Stimulated activated CD8-positive, alpha-beta memory T cell treated with anti-CD3 and anti-CD28 coated beads, Interleukin-15, amount 100 ng/mL, for 4 hours (primary cell): ENCODE data around the gene ATG101.

Experiments used
- DNase-seq, 2 donors: peaks; one replicate each; pipeline ENCODE4 v3.0.0-alpha.2; 2020; ENCODE audit warnings: low read depth in 2 of 2

The ATG101 gene

GRCh38 chr12:52079576-52080402, 10.0 kb downstream of the ATG101 start, which contains the start of gene SMIM41:
Gene SMIM41 (plus strand): TSS chr12:52079704. CDS start chr12:52079780, 76 bp downstream.
- DNase-seq, result no peak

DNA sequence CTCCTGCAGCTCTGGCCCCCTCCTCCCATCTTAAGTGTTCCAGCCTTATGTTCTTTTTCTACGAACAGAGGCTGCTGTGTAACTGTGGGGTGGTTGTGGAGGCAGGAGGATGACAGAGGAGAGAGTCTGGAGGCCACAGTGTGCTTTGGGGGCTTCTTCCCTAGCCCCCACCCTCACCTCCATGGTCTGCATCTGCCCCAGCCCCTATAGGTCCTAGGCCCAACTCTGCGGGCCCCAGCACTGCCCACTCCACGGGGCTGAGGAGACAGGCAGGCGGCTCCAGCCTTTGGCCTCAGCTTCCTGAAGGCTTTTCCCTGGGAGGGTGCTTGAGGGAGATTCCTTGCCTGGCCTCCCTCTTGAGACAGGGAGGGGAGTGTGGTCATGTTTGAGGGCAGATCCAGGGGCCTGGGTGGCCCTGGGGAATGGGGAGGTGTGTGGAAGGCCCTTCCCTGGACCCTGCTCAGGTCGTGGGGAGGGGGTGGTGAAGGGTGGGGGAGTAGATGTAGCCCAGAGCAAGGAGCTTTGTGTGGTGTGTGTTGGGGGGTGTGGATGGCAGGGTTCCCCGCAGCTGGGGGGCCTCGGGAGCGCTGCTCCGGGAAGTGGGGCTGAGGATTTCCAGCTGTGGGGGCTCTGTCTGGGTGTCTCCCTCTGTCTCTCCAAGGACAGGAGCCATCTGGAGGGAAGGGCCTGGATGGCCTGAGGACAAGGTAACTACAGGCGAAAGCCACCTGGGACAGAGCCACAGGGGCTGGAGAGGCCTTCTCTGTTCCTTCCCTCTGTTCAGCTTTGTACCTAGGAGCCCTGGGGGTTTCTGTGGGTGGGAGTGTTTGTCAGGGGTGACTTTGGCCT, 10.8 kb downstream of the ATG101 start:
- no peak for DNase-seq

DNA sequence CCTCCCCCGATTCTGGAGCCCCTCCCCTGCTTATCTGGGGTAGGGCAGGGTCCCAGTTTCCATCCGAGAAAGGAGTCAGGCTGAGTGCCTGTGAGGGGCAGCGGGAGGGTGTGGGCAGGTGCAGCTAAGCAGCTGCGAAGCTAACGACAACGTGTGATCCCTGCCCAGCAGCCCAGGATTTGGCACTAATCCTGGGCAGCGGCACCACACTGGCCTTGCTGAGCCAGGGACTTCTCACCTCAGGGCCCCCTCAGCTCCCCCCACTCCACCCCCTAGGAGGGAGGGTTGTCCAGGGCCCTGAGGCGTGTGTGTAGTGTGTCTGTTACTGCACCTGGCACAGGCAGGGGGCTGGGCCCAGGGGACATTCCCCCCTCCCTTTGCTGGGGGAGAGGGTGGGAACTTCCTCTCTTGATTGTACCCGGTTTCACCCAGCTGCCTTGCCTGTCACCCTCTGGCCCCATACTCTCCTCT, 11.5 kb downstream of the ATG101 start:
- no peak for DNase-seq

GRCh38 chr12:52082026-52082668, 12.4 kb downstream of the ATG101 start:
- no peak for DNase-seq

GRCh38 chr12:52082669-52082987, 12.8 kb downstream of the ATG101 start:
- DNase-seq, result no peak

DNA sequence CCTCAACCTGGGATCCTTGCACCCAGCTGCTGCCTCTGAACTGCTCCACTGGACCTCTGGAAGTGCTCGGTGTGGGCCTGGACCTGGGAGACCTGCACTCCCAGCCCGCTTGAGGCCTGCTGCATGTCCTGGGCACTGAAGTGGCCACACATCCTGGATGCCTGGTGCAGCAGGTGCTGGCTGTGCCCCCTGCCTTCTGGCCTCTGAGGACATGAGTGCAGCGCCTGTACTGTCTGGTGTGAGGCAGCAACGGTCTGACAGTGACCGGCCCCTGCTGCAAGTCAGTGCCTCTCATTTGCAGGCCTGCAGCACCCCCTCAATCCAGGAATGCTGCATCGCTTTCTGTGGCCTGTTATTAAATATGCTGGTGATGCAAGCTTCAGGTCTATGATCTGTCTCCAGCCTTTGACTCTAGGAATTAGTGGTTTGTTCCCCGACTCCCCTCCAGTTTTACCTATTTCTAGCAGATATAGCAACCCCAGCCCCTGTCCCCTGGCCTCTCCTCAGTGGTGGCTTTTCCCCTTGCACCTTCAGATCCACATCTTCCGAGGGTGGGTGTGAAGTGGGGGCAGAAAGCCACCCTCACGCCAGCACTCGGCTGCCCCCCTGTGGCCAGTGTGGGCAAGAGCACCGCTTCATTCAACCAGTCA, 13.3 kb downstream of the ATG101 start:
- DNase-seq, result peak; percentile 37 to 49

DNA sequence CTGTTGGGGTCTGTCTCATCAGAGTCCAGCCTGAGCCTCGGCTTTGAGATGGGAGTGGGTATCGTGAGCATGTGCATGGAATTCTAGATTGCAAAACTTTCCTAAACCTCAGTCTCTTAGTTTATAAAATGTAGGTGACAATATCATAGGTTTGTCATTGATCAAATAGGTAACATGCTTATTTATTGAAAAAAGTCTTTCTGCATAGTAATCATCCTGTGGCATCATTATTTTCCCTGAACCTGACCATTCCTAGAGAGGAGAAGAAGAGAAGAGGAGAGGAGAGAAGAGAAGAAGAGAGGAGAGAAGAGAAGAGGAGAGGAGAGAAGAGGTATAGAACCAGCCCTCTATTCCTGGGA, 13.8 kb downstream of the ATG101 start:
- DNase-seq, result no peak

DNA sequence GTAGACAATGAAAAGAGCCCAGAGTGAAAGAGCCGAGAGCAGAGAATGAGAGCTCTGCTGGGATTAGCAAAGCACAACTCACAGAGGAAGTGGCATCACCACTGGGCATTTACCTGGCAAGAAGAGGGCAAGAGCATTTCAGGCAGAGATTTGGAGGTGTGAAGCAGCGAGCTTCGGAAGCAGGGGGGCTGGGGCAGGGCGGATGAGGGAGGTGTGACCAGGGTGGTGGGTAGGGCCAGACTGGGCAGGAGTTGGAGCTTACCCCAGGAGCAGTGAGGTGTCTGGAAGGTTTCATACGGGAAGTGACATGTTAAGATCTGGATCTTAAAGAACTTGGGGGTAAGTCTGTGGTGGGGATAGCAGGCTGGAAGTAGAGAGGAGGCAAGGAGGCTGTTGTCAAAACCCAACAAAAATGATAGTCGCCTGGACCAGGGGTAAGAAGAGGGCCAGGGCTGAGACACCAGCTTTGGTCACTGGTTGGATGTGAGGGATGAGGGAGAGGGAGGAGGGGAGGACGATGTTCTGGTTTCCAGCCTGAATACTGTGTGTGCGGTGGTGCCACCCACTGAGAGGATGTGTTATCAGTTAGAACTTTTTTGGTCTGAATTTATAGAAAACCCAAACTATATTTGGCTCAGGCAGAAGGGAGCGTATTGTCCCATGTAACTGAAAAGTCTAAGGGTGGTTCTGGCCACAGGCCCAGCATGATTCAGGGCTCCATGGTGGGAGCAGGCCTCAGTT, 14.9 kb downstream of the ATG101 start:
- DNase-seq, result no peak

GRCh38 chr12:52085682-52086180, 16.0 kb downstream of the ATG101 start:
- DNase-seq, result no peak

GRCh38 chr12:52086366-52086765, 16.6 kb downstream of the ATG101 start:
- no peak for DNase-seq

- DNase-seq, result no peak
Measured at GRCh38 chr12:52086944-52087835, 17.4 kb downstream of the ATG101 start.

- DNase-seq, result no peak
Measured at GRCh38 chr12:52087961-52088820, 18.4 kb downstream of the ATG101 start.

DNA sequence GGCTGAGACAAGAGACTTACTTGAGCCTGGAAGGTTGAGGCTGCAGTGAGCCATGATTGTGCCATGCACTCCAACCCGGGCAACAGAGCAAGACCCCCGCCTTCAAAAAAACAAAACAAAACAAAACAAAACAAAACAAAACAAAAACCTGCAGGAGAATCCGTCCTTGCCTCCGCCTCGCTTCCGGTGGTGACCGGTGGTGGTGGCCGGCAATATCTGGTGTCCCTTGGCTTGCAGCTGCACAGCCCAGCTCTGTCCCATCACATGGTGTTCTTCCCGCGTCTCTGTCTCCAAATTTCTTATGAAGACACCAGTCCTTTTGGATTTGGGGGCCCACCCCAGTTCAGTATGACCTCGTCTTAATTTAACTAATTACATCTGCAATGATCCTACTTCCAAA, 19.7 kb downstream of the ATG101 start:
- DNase-seq, result no peak

DNA sequence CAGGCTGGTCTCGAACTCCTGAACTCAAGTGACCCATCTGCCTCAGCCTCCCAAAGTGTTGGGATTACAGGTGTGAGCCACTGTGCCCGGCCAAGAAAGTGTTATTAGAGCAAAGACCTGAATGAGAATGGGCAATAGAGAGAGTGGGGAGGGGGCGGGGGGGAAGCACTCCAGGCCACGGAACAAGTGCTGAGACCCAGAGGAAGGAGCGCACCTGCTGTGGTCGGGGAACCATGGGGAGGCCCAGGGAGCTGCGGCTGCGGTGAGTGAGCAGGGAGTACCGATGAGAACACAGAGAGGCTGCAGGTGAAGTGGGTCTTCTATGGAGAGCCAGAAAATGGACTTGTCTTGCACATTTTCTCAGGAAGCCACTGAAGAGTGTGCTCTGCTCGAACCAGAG, 20.5 kb downstream of the ATG101 start:
- no peak for DNase-seq

GRCh38 chr12:52091061-52091460, 21.3 kb downstream of the ATG101 start:
- DNase-seq, result no peak

DNA sequence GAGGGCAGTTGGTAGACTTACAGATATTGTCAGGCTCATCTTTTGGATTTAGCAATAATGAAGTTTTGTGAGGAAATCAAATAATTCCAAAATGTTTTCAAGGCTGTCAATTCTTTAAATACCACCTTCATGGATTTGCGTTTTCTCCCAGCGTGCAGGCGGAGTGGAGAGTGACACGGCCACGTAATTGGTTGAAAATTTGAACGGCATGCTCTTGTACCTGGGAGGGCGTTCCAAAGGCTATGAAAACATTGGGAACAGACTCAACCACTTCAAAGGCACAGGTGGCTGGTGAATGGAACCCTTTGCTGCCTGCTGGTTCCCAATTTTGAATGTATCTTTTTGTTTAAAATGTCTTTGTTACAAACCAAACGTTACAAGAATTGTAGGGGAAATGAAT, 22.1 kb downstream of the ATG101 start:
- DNase-seq, result no peak

DNA sequence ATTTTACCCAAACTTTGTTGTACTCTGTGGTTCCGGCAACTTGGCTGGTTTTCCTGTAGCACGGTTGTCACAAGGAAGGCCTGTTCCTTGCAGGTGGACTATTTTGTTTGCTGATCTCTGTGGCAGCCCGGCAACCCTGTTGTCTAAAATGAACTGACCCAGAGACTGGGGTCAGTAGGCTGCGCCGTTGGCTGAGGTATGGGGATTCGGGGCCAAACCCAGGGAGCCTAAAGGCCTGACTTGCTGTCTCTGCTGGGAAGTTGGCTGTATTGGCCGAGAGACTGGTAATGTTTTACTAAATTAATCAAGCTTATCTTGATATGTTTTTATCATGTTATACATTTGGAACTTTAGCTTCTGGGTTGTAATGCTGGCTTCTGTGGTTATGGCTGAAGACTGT, 23.6 kb downstream of the ATG101 start:
- no peak for DNase-seq

GRCh38 chr12:52096332-52097044, 26.7 kb downstream of the ATG101 start:
- DNase-seq, result no peak
